NCI-H510A treated with DMSO at 0.1 percent for 48 hours (cell line): ENCODE measurements around the gene FAM78A.
"Not testable (repeated sequence)": the region's sequence is repeated elsewhere in the genome, so short reads cannot be mapped to it uniquely, and the experiment has no call there.

ENCODE experiments used
- DNase-seq: peaks from one replicate; lab custom pipeline; 2025; lab: John Stamatoyannopoulos, UW

The FAM78A gene

GRCh38 chr9:131281119-131281965 lies 5.0 kb upstream of the FAM78A start:
- DNase-seq = no peak

GRCh38 chr9:131280660-131281059 lies 4.3 kb upstream of the FAM78A start:
- DNase-seq = no peak

- no peak for DNase-seq
These were observed 3.7 kb upstream of the FAM78A start for GRCh38 chr9:131279863-131280570.

GRCh38 chr9:131279196-131279862 lies 3.0 kb upstream of the FAM78A start:
- no peak for DNase-seq

- no peak for DNase-seq
These were observed 2.4 kb upstream of the FAM78A start for GRCh38 chr9:131278702-131279111.

GRCh38 chr9:131277910-131278701 lies 1.8 kb upstream of the FAM78A start:
- peak; percentile 96 for DNase-seq

GRCh38 chr9:131277287-131277909 lies 1.1 kb upstream of the FAM78A start:
- DNase-seq = no peak

GRCh38 chr9:131276891-131277286 lies 579 bp upstream of the FAM78A start:
- DNase-seq = no peak

GRCh38 chr9:131275332-131276093 lies 797 bp downstream of the FAM78A start:
- no peak for DNase-seq

GRCh38 chr9:131274674-131275331 lies 1.5 kb downstream of the FAM78A start:
- DNase-seq = no peak

- DNase-seq = no peak
These were observed 2.2 kb downstream of the FAM78A start for GRCh38 chr9:131273856-131274673.

- no peak for DNase-seq
These were observed 3.0 kb downstream of the FAM78A start for GRCh38 chr9:131273146-131273855.

GRCh38 chr9:131272212-131272611 lies 4.1 kb downstream of the FAM78A start:
- DNase-seq = no peak

GRCh38 chr9:131271506-131271931 lies 4.8 kb downstream of the FAM78A start:
- DNase-seq = no peak

GRCh38 chr9:131271016-131271273 lies 5.4 kb downstream of the FAM78A start:
- not testable (repeated sequence) for DNase-seq

GRCh38 chr9:131270171-131271015 lies 5.9 kb downstream of the FAM78A start:
- DNase-seq = no peak

- DNase-seq = no peak
These were observed 9.8 kb downstream of the FAM78A start for GRCh38 chr9:131266266-131267229.
